ENCODE data around the gene HPS6. TPM values are rescaled to one million over a fixed set of nuclear protein-coding genes. Genes with fewer than 3 reads are reported as not detected.
"Not testable (repeated sequence)": the region's sequence is repeated elsewhere in the genome, so short reads cannot be mapped to it uniquely, and the experiment has no call there.

The HPS6 gene
- total RNA-seq, 1 donor from 2014 or later: 29.7 TPM

DNA sequence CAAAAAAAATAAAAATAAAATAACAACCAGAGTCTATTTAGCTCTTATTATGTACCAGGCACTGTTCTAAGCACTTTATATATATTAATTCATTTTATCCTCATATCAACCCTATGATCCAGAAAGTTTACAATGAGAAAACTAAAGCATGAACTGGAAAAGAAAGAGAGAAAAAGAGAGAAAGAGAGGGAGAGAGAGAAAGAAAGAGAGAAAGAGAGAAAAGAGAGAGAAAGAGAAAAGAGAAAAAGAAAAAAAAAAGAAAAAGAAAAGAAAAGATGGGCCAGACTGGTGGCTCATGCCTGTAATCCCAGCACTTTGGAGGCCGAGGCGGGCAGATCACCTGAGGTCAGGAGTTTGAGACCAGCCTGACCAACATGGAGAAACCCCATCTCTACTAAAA lies 19.1 kb upstream of the HPS6 start:
- Histone ChIP-seq H3K36me3 (no peaks in the 10 kb centered on the region), H3K27me3 (no peaks in the 10 kb centered on the region), H3K4me1 (no peaks in the 10 kb centered on the region), H3K27ac (no peak overlapping the region), H3K4me3 (no peak overlapping the region), H3K9me3 (no peaks in the 10 kb centered on the region)
- TF ChIP-seq, protein P1, sequence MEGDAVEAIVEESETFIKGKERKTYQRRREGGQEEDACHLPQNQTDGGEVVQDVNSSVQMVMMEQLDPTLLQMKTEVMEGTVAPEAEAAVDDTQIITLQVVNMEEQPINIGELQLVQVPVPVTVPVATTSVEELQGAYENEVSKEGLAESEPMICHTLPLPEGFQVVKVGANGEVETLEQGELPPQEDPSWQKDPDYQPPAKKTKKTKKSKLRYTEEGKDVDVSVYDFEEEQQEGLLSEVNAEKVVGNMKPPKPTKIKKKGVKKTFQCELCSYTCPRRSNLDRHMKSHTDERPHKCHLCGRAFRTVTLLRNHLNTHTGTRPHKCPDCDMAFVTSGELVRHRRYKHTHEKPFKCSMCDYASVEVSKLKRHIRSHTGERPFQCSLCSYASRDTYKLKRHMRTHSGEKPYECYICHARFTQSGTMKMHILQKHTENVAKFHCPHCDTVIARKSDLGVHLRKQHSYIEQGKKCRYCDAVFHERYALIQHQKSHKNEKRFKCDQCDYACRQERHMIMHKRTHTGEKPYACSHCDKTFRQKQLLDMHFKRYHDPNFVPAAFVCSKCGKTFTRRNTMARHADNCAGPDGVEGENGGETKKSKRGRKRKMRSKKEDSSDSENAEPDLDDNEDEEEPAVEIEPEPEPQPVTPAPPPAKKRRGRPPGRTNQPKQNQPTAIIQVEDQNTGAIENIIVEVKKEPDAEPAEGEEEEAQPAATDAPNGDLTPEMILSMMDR (IDR thresholded peaks at IDR 0.05): no peak
- TF ChIP-seq POLR2A (IDR thresholded peaks at IDR 0.05) (no peak), POLR2AphosphoS5 (IDR thresholded peaks at IDR 0.05; ENCODE audit: insufficient read depth in 1 of 2, low read depth in 1 of 2) (no peak)
- intact Hi-C loops (cut with DNase I): no loop called here
- DNase-seq (ENCODE audit: extremely low spot score in 2 of 2): no peak

- H3K9me3 ChIP-seq; H3K27me3 ChIP-seq; DNase-seq (ENCODE audit: extremely low spot score in 2 of 2); H3K36me3 ChIP-seq: not testable (repeated sequence)
- intact Hi-C loops (cut with DNase I): loop anchor here (5.0 kb wide), 1 partner anchor 1808 kb away; no protein-coding TSS in a partner anchor
- Histone ChIP-seq H3K27ac (peak overlapping the region; percentile 80), H3K4me1 (peaks cover 37% of the 10 kb centered on the region), H3K4me3 (peak overlapping the region; percentile 68 to 90)
These were observed 10.1 kb upstream of the HPS6 start for GRCh38 chr10:102054881-102055646.

- peak; percentile 84 to 91 for TF ChIP-seq POLR2AphosphoS5 (IDR thresholded peaks at IDR 0.05; ENCODE audit: insufficient read depth in 1 of 2, low read depth in 1 of 2)
- TF ChIP-seq, protein P1 (IDR thresholded peaks at IDR 0.05): no peak
- TF ChIP-seq POLR2A (IDR thresholded peaks at IDR 0.05): peak in 1 of 2 donors; percentile 27
- intact Hi-C loops (cut with DNase I): no loop called here
These were observed 9.3 kb upstream of the HPS6 start, which contains the start of gene ARMH3 for GRCh38 chr10:102055647-102056419. Gene ARMH3 (minus strand): TSS chr10:102056173. CDS start chr10:102040114, 16,059 bp downstream.

DNA sequence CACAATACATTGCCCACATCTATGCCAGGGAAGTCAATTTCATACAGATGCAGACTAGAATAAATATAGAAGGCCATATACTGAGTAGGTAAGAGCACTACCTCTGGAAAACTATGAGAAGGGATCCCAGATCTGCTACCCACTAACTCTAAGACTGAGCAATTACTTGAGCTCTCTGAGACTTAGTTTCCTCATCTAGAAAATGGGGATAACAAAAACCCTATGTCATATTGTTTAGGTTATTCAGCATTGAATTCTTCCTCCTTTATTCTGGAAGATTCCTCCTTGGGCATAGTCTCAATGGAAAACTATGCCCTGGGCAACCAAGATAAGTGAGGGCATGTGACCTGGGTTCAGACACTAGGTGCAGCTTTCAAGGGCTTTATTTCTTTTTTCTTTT lies 5.2 kb upstream of the HPS6 start:
- no peaks in the 10 kb centered on the region for H3K36me3 ChIP-seq
- no peaks in the 10 kb centered on the region for H3K27me3 ChIP-seq
- intact Hi-C loops (cut with DNase I): no loop called here
- peaks cover 4% of the 10 kb centered on the region for H3K4me1 ChIP-seq
- H3K9me3 ChIP-seq: no peaks in the 10 kb centered on the region
- no peak overlapping the region for H3K4me3 ChIP-seq
- TF ChIP-seq POLR2AphosphoS5 (IDR thresholded peaks at IDR 0.05; ENCODE audit: insufficient read depth in 1 of 2, low read depth in 1 of 2): no peak
- TF ChIP-seq POLR2A (IDR thresholded peaks at IDR 0.05): no peak
- TF ChIP-seq, protein P1 (IDR thresholded peaks at IDR 0.05): no peak
- DNase-seq (ENCODE audit: extremely low spot score in 2 of 2): no peak
- H3K27ac ChIP-seq: no peak overlapping the region

More at GRCh38 chr10:102055647-102056419, 9.3 kb upstream of the HPS6 start, which contains the start of gene ARMH3:
- Histone ChIP-seq H3K4me3 (peak within 1 kb of the TSS; percentile 68 to 90), H3K36me3 (no peaks in the 10 kb centered on the region), H3K27me3 (no peaks in the 10 kb centered on the region), H3K9me3 (no peaks in the 10 kb centered on the region), H3K4me1 (peaks cover 37% of the 10 kb centered on the region), H3K27ac (peak within 1 kb of the TSS; percentile 80)
- DNase-seq (ENCODE audit: extremely low spot score in 2 of 2): peak in 1 of 2 donors; percentile 93

DNA sequence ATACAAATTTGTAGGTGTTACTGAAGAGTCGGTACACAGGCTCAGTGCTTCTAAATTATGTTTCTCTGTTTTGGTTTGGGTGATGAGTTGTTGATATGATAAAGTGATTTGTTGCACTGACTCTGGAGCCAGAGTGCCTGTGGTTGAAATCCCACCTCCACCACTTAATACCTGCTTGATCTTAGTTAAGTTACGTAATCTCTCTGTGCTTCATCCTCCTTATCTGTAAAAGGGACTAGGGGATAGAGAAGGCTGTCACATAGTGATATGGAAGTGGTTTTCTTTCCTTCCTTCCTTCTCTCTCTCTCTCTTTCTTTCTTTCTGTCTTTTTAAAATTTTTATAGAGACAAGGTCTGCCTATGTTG lies 664 bp upstream of the HPS6 start:
- H3K27me3 ChIP-seq: no peaks in the 10 kb centered on the region
- TF ChIP-seq, protein P1 (IDR thresholded peaks at IDR 0.05): no peak
- TF ChIP-seq POLR2A (IDR thresholded peaks at IDR 0.05) (no peak), POLR2AphosphoS5 (IDR thresholded peaks at IDR 0.05; ENCODE audit: insufficient read depth in 1 of 2, low read depth in 1 of 2) (no peak)
- no peaks in the 10 kb centered on the region for H3K36me3 ChIP-seq
- H3K27ac ChIP-seq: peak overlapping the region; percentile 87
- intact Hi-C loops (cut with DNase I): no loop called here
- peaks cover 37% of the 10 kb centered on the region for H3K4me1 ChIP-seq
- no peak for DNase-seq (ENCODE audit: extremely low spot score in 2 of 2)
- H3K4me3 ChIP-seq: peak overlapping the region; percentile 91 to 95
- H3K9me3 ChIP-seq: no peaks in the 10 kb centered on the region
